B cell (primary cell): ENCODE results near the gene CDK2.

Experiments used
- EZH2 ChIP-seq: IDR thresholded peaks from 2 replicates; pipeline ENCODE4 v1.6.1; 2012; ENCODE audit warnings: borderline replicate concordance, low read depth, mild to moderate bottlenecking, moderate library complexity, low read length; ENCODE audit not compliant: insufficient read depth, poor library complexity, severe bottlenecking
- TF ChIP-seq, protein P1 (sequence below): fragments of 200-600 bp; IDR thresholded peaks from one replicate; pipeline ENCODE4 v1.8.0; 2022; ENCODE audit warnings: antibody characterized with exemption, mild to moderate bottlenecking

DNA sequence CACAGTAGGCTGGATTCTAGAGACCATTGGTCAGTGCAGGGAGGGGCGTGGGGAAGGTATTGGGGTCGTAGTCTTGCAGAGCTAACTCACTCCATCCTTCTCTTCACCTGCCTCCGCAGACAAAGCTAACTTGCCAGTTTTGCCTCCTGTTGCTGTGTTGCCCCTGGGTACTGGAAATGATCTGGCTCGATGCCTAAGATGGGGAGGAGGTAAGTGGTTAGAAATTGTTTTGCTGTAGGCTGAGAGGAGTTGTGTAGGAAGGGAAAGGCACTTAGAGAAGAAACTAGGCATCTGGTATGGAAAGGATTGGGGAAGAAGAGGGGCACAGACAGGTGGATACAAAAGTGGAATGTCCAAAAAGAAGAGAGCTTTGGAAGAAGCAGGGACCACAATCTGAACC lies 24.6 kb upstream of the CDK2 start:
- TF ChIP-seq, protein P1, sequence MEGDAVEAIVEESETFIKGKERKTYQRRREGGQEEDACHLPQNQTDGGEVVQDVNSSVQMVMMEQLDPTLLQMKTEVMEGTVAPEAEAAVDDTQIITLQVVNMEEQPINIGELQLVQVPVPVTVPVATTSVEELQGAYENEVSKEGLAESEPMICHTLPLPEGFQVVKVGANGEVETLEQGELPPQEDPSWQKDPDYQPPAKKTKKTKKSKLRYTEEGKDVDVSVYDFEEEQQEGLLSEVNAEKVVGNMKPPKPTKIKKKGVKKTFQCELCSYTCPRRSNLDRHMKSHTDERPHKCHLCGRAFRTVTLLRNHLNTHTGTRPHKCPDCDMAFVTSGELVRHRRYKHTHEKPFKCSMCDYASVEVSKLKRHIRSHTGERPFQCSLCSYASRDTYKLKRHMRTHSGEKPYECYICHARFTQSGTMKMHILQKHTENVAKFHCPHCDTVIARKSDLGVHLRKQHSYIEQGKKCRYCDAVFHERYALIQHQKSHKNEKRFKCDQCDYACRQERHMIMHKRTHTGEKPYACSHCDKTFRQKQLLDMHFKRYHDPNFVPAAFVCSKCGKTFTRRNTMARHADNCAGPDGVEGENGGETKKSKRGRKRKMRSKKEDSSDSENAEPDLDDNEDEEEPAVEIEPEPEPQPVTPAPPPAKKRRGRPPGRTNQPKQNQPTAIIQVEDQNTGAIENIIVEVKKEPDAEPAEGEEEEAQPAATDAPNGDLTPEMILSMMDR: no peak
- TF ChIP-seq EZH2: no peak
